IMR-90 (cell line): ENCODE measurements around the gene TBC1D4. TPM values are rescaled to one million over a fixed set of nuclear protein-coding genes. Genes with fewer than 3 reads are reported as not detected.

Source experiments
- ATAC-seq: fragments of 200-7000 bp; cut with Tn5 transposase; 2 replicates; pipeline ENCODE4 v1.9.1; 2020; ENCODE audit warnings: low read depth, mild to moderate bottlenecking, moderate library complexity
- BruUV-seq: library from RNA; stranded (reverse); fragments of 400-500 nt; replicated peaks from 2 replicates; lab custom pipeline; 2021; lab: Mats Ljungman, UMichigan
- CTCF ChIA-PET: fragments of 300-600 bp; formaldehyde crosslinking; extraction: SDS; loops from one replicate; lab custom pipeline; 2021; ENCODE audit warnings: antibody characterized with exemption; lab: Yijun Ruan, JAX
- POLR2A ChIA-PET: fragments of 300-600 bp; sonication (Branson Sonifier 250); formaldehyde crosslinking; loops from one replicate; lab custom pipeline; 2022; ENCODE audit warnings: antibody characterized with exemption; ENCODE audit not compliant: unreplicated experiment; lab: Charles Lee
- DNase-seq: peaks from one replicate; pipeline ENCODE4 v3.0.0; 2013
- H2AFZ ChIP-seq: replicated peaks from 2 replicates; pipeline ENCODE3; 2013; ENCODE audit warnings: low read length, mild to moderate bottlenecking; ENCODE audit not compliant: poor library complexity
- H2AK5ac ChIP-seq: 2 replicates; pipeline ENCODE4 v1.6.1; 2013; ENCODE audit warnings: low read depth, low read length, inconsistent platforms
- H2AK9ac ChIP-seq: replicated peaks from 2 replicates; pipeline ENCODE3; 2013; ENCODE audit warnings: mild to moderate bottlenecking, low read depth, low read length, moderate library complexity; ENCODE audit not compliant: poor library complexity
- H2BK120ac ChIP-seq: 2 replicates; pipeline ENCODE4 v1.6.1; 2013; ENCODE audit warnings: low read depth, low read length, inconsistent platforms
- H2BK15ac ChIP-seq: 3 replicates; pipeline ENCODE4 v1.6.1; 2013; ENCODE audit warnings: low read depth, low read length, inconsistent platforms
- H2BK20ac ChIP-seq: 2 replicates; pipeline ENCODE4 v1.6.1; 2013; ENCODE audit warnings: low read depth, mild to moderate bottlenecking, inconsistent platforms, low read length, moderate library complexity
- H2BK5ac ChIP-seq: 2 replicates; pipeline ENCODE4 v1.6.1; 2013; ENCODE audit warnings: mild to moderate bottlenecking, low read depth, low read length, inconsistent platforms; ENCODE audit not compliant: poor library complexity, severe bottlenecking
- H3K14ac ChIP-seq: replicated peaks from 2 replicates; pipeline ENCODE4 v1.6.1; 2013; ENCODE audit warnings: low read depth, low read length, inconsistent platforms
- H3K18ac ChIP-seq: 2 replicates; pipeline ENCODE4 v1.6.1; 2013; ENCODE audit warnings: low read depth, low read length, control low read depth
- H3K23ac ChIP-seq: 2 replicates; pipeline ENCODE4 v1.6.1; 2013; ENCODE audit warnings: low read depth, low read length, inconsistent platforms
- H3K27ac ChIP-seq: 2 replicates; pipeline ENCODE4 v1.5.1; 2013; ENCODE audit warnings: mild to moderate bottlenecking, control low read depth, low read length; ENCODE audit not compliant: insufficient read depth
- H3K27me3 ChIP-seq: 2 replicates; pipeline ENCODE4 v1.6.1; 2013; ENCODE audit warnings: low read length; ENCODE audit not compliant: control insufficient read depth, insufficient read depth
- H3K36me3 ChIP-seq: 2 replicates; pipeline ENCODE4 v1.6.1; 2013; ENCODE audit warnings: low read length, mixed read lengths; ENCODE audit not compliant: control insufficient read depth, insufficient read depth
- H3K4ac ChIP-seq: 2 replicates; pipeline ENCODE4 v1.6.1; 2013; ENCODE audit warnings: low read depth, low read length, inconsistent platforms
- H3K4me1 ChIP-seq: 2 replicates; pipeline ENCODE4 v1.6.1; 2013; ENCODE audit warnings: low read length, mixed read lengths; ENCODE audit not compliant: control insufficient read depth, insufficient read depth
- H3K4me2 ChIP-seq: 2 replicates; pipeline ENCODE4 v1.6.1; 2013; ENCODE audit warnings: low read depth, mild to moderate bottlenecking, control low read depth, low read length, moderate library complexity
- H3K4me3 ChIP-seq: 2 replicates; pipeline ENCODE4 v1.5.1; 2013; ENCODE audit warnings: low read depth, mild to moderate bottlenecking, control low read depth, low read length, moderate library complexity; ENCODE audit not compliant: insufficient read depth
- H3K56ac ChIP-seq: 2 replicates; pipeline ENCODE4 v1.6.1; 2013; ENCODE audit warnings: low read length, inconsistent platforms; ENCODE audit not compliant: insufficient read depth; ENCODE audit errors: extremely low read depth
- H3K79me1 ChIP-seq, 2 experiments: 2 replicates each; pipeline ENCODE4 v1.6.1; 2013; ENCODE audit warnings: low read length in 2 of 2, inconsistent platforms in 1 of 2, low read depth in 1 of 2
- H3K9ac ChIP-seq: 2 replicates; pipeline ENCODE4 v1.6.1; 2013; ENCODE audit warnings: low read depth, low read length, control low read depth
- H3K9me1 ChIP-seq: 2 replicates; pipeline ENCODE4 v1.6.1; 2013; ENCODE audit warnings: low read length, inconsistent platforms; ENCODE audit not compliant: insufficient read depth
- H3K9me3 ChIP-seq: 2 replicates; pipeline ENCODE4 v1.6.1; 2013; ENCODE audit warnings: low read length; ENCODE audit not compliant: control insufficient read depth, insufficient read depth
- H4K20me1 ChIP-seq: 2 replicates; pipeline ENCODE4 v1.6.1; 2013; ENCODE audit warnings: low read length, inconsistent platforms; ENCODE audit not compliant: insufficient read depth
- H4K5ac ChIP-seq: 2 replicates; pipeline ENCODE4 v1.6.1; 2013; ENCODE audit warnings: mild to moderate bottlenecking, low read depth, low read length, control low read depth
- H4K8ac ChIP-seq, 2 experiments: 2 replicates each; pipeline ENCODE4 v1.6.1; 2013; ENCODE audit warnings: low read depth in 2 of 2, low read length in 2 of 2, control low read depth in 1 of 2, inconsistent platforms in 1 of 2
- H4K91ac ChIP-seq: 2 replicates; pipeline ENCODE4 v1.6.1; 2013; ENCODE audit warnings: low read depth, low read length, inconsistent platforms; ENCODE audit not compliant: insufficient read depth
- MXI1 ChIP-seq: IDR thresholded peaks from 2 replicates; pipeline ENCODE4 v1.6.1; 2012; ENCODE audit warnings: low read depth, mild to moderate bottlenecking, low read length, moderate library complexity, borderline replicate concordance
- WGBS, 2 experiments: methylation state at CpG; one replicate each; pipeline versions ENCODE4 v1.1.5 to v1.1.7; 2013; ENCODE audit warnings: missing lambda C conversion rate in 2 of 2; ENCODE audit not compliant: insufficient read length in 1 of 2; ENCODE audit errors: extremely low coverage in 2 of 2; 5-methylcytosine and 5-hydroxymethylcytosine counted together
- dilution Hi-C: fragments of 300-500 bp; cut with HindIII; formaldehyde crosslinking; loops from one replicate; pipeline ENCODE4 v1.14.3; 2018; ENCODE audit warnings: low sequenced_read_pairs; ENCODE audit not compliant: unreplicated experiment
- in situ Hi-C: fragments of 300-500 bp; cut with MboI; formaldehyde crosslinking; loops from 3 replicates; pipeline ENCODE4 v1.14.3; 2019; ENCODE audit warnings: low sequenced_read_pairs, inconsistent platforms, mixed read lengths
- intact Hi-C: fragments of 100-400 bp; cut with micrococcal nuclease; formaldehyde crosslinking; loops from 2 replicates; pipeline ENCODE4 v1.10.0; 2022
- polyA plus RNA-seq, 3 experiments: library from polyadenylated mRNA; depleted of rRNA; stranded (reverse); fragments of >200 nt; gene quantifications; 2 replicates each; pipeline ENCODE4 v1.2.3, GENCODE V29; 2012; ENCODE audit warnings: low replicate concordance in 1 of 3
- total RNA-seq: library from RNA; depleted of rRNA; stranded (reverse); fragments of >200 nt; gene quantifications from 2 replicates; pipeline ENCODE4 v1.2.3, GENCODE V29; 2012

Gene TBC1D4
- total and polyA plus RNA-seq, 2 of the 4 experiments (the other 2 are of a cell fraction) = 7.5 to 22.8 TPM

DNA sequence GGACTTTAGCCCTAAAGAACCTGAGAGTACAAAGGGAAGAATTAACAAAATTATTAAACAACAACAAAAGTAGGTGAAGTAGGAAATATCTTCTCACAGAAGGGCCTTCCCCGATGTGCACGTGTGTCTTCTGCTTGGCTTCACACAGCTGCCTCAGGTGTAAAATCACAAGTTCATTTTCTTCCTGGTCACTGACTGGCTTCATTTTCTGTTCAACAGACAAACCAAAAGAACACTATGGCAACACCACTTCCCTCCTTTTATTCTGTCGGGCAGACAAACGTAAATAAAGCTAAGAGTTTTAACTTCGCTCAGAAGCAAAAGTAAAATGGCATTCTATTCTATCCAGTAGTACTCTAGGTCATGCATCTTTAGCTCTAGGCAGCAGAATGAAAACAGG, 140.9 kb downstream of the TBC1D4 start:
- H4K8ac ChIP-seq = no peak overlapping the region
- no peaks in the 10 kb centered on the region for H3K27me3 ChIP-seq
- intact Hi-C loops = no loop called here
- no TSS peak for BruUV-seq
- peaks cover 4% of the 10 kb centered on the region; the same call in 1 of the 2 replicates for H3K9me1 ChIP-seq
- no peak overlapping the region for H2BK15ac ChIP-seq
- H3K18ac ChIP-seq = no peak overlapping the region
- H4K20me1 ChIP-seq = no peaks in the 10 kb centered on the region
- no peaks in the 10 kb centered on the region for H3K79me1 ChIP-seq
- H3K9ac ChIP-seq = no peak overlapping the region
- H3K23ac ChIP-seq = no peak overlapping the region
- dilution Hi-C loops = no loop called here
- no peak overlapping the region for H2BK5ac ChIP-seq
- ChIA-PET CTCF (interaction anchor here (0.7 kb wide), 1 partner anchor 11 kb away, joined by 3 read pairs; no protein-coding TSS in a partner anchor), POLR2A (no interaction called here)
- H2AFZ ChIP-seq = no peak overlapping the region
- no peaks in the 10 kb centered on the region for H3K9me3 ChIP-seq
- H3K4me3 ChIP-seq = no peak overlapping the region
- H4K91ac ChIP-seq = no peak overlapping the region
- in situ Hi-C loops = no loop called here
- H2BK120ac ChIP-seq = no peak overlapping the region
- H2AK5ac ChIP-seq = no peak overlapping the region
- DNase-seq (no peak), ATAC-seq (no peak)
- 0 out of 2 replicates have a peak, but pooled peaks cover 4% of the 10 kb centered on the region for H3K36me3 ChIP-seq
- H3K4ac ChIP-seq = no peak overlapping the region
- no peak overlapping the region for H3K56ac ChIP-seq
- no peak overlapping the region for H3K27ac ChIP-seq
- TF ChIP-seq MXI1 = no peak
- no peak overlapping the region for H2BK20ac ChIP-seq
- H4K5ac ChIP-seq = no peak overlapping the region
- no peak overlapping the region for H2AK9ac ChIP-seq
- no peak overlapping the region for H3K14ac ChIP-seq
- no peak overlapping the region for H3K4me2 ChIP-seq
- H3K4me1 ChIP-seq = peaks cover 4% of the 10 kb centered on the region; the same call in 1 of the 2 replicates
- WGBS, 2 experiments = 100% methylated on average over 3 of the region's 5 CpGs; no CpG with 5 or more reads in 1 of the 2 experiments
